Colonic mucosa (tissue), 4 donors: Measurements from ENCODE around the gene IFFO2. TPM values are rescaled to one million over a fixed set of nuclear protein-coding genes. Genes with fewer than 3 reads are reported as not detected.

Experiments used
- DNase-seq: peaks from one replicate; pipeline ENCODE4 v3.0.0-alpha.2; 2020
- H3K27ac ChIP-seq: fragments of 200-600 bp; one replicate; pipeline ENCODE4 v1.8.0; 2021
- H3K27me3 ChIP-seq: fragments of 200-600 bp; one replicate; pipeline ENCODE4 v1.8.0; 2021
- H3K36me3 ChIP-seq: fragments of 200-600 bp; one replicate; pipeline ENCODE4 v1.8.0; 2021
- H3K4me1 ChIP-seq: fragments of 200-600 bp; one replicate; pipeline ENCODE4 v1.8.0; 2021; ENCODE audit warnings: mild to moderate bottlenecking
- H3K4me3 ChIP-seq: fragments of 200-600 bp; one replicate; pipeline ENCODE4 v1.8.0; 2021
- H3K9ac ChIP-seq, 2 donors: one replicate each; pipeline ENCODE4 v1.7.0; 2013; ENCODE audit warnings: control low read depth in 2 of 2, low read depth in 2 of 2, low read length in 2 of 2
- H3K9me3 ChIP-seq: fragments of 200-600 bp; one replicate; pipeline ENCODE4 v1.8.0; 2021
- intact Hi-C: fragments of 100-400 bp; cut with DNase I; formaldehyde crosslinking; loops from one replicate; pipeline ENCODE4 v1.14.1; 2022
- total RNA-seq, 2 donors: library from RNA; stranded (reverse); fragmentation: NEBNext Ultra II Directional in 1 of 2; extraction: Animal tissue kit (Norgen Biotek cat#: 25700) in 1 of 2; gene quantifications; one replicate each; pipeline ENCODE4 v1.2.1, GENCODE V29; 2021
- TF ChIP-seq, protein P1 (sequence below): fragments of 200-600 bp; IDR thresholded peaks from one replicate; pipeline ENCODE4 v1.8.0; 2022; ENCODE audit warnings: antibody characterized with exemption, mild to moderate bottlenecking
- donor health status: healthy.
- donor health status: DM: no; HTN: no; CAD: no.
- donor health status: DM: no; HTN: no; CAD: no.

Gene IFFO2
- total RNA-seq, 2 donors from 2014 or later: 5.6 to 14.0 TPM

- no peaks in the 10 kb centered on the region for H3K36me3 ChIP-seq
- peak overlapping the region in 1 of 2 donors; percentile 19 for H3K9ac ChIP-seq
- no peaks in the 10 kb centered on the region for H3K4me1 ChIP-seq
- H3K27me3 ChIP-seq: no peaks in the 10 kb centered on the region
- H3K9me3 ChIP-seq: no peaks in the 10 kb centered on the region
- TF ChIP-seq, protein P1, sequence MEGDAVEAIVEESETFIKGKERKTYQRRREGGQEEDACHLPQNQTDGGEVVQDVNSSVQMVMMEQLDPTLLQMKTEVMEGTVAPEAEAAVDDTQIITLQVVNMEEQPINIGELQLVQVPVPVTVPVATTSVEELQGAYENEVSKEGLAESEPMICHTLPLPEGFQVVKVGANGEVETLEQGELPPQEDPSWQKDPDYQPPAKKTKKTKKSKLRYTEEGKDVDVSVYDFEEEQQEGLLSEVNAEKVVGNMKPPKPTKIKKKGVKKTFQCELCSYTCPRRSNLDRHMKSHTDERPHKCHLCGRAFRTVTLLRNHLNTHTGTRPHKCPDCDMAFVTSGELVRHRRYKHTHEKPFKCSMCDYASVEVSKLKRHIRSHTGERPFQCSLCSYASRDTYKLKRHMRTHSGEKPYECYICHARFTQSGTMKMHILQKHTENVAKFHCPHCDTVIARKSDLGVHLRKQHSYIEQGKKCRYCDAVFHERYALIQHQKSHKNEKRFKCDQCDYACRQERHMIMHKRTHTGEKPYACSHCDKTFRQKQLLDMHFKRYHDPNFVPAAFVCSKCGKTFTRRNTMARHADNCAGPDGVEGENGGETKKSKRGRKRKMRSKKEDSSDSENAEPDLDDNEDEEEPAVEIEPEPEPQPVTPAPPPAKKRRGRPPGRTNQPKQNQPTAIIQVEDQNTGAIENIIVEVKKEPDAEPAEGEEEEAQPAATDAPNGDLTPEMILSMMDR: no peak
- intact Hi-C loops: no loop called here
- H3K4me3 ChIP-seq: no peak overlapping the region
- DNase-seq: no peak
- no peak overlapping the region for H3K27ac ChIP-seq
Observed at GRCh38 chr1:18998016-18998724, 41.7 kb upstream of the IFFO2 start.

GRCh38 chr1:18997508-18997907 lies 41.0 kb upstream of the IFFO2 start:
- H3K27ac ChIP-seq: no peak overlapping the region
- DNase-seq: no peak
- intact Hi-C loops: no loop called here

GRCh38 chr1:18996548-18997177 lies 40.2 kb upstream of the IFFO2 start:
- intact Hi-C loops: no loop called here
- TF ChIP-seq, protein P1: no peak
- Histone ChIP-seq H3K4me3 (no peak overlapping the region), H3K27ac (no peak overlapping the region), H3K36me3 (no peaks in the 10 kb centered on the region), H3K9ac (no peak overlapping the region), H3K9me3 (no peaks in the 10 kb centered on the region), H3K4me1 (no peaks in the 10 kb centered on the region), H3K27me3 (no peaks in the 10 kb centered on the region)
- no peak for DNase-seq

More at GRCh38 chr1:18997508-18997907, 41.0 kb upstream of the IFFO2 start:
- Histone ChIP-seq H3K36me3 (no peaks in the 10 kb centered on the region), H3K9me3 (no peaks in the 10 kb centered on the region), H3K27me3 (no peaks in the 10 kb centered on the region), H3K9ac (peak overlapping the region in 1 of 2 donors; percentile 19), H3K4me3 (no peak overlapping the region), H3K4me1 (no peaks in the 10 kb centered on the region)
- TF ChIP-seq, protein P1: no peak

DNA sequence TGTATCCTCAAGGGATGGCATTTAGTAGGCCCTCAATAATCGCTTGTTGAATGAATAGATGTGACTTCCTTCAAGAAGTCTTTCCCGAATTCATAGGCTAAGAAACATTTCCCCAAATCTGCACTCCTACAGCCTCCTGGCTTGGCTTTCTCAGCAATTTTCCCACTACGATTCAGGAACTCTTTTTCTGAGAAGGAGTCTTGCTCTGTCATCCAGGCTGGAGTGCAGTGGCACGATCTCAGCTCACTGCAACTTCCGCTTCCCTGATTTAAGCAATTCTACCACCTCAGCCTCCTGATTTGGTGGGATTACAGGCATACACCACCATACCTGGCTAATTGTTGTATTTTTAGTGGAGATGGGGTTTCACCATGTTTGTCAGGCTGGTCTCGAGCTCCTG lies 37.9 kb upstream of the IFFO2 start:
- Histone ChIP-seq H3K27me3 (no peaks in the 10 kb centered on the region), H3K27ac (no peak overlapping the region), H3K9ac (no peak overlapping the region), H3K4me3 (no peak overlapping the region), H3K36me3 (no peaks in the 10 kb centered on the region), H3K9me3 (no peaks in the 10 kb centered on the region), H3K4me1 (no peaks in the 10 kb centered on the region)
- intact Hi-C loops: no loop called here
- DNase-seq: no peak
- TF ChIP-seq, protein P1: no peak

DNA sequence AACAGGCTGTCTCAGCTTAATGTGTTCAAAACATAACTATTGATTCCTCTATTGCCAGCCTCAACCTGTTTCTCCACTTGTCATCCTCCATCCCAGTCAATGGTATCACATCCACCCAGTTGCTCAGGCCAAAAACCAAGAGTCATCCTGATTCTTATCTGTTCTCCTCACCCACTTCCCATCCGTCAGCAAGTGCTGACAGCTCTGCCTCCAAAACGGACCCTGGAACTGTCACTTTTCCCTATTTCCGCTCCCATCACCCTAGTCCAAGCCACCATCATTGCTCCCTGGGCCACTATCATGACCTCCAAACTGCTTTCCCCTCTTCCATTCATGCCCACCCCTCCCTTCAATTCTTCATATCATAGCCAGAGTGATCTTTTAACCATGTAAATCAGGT lies 36.2 kb upstream of the IFFO2 start:
- Histone ChIP-seq H3K9me3 (no peaks in the 10 kb centered on the region), H3K27ac (no peak overlapping the region), H3K4me3 (no peak overlapping the region), H3K36me3 (no peaks in the 10 kb centered on the region), H3K4me1 (no peaks in the 10 kb centered on the region), H3K9ac (no peak overlapping the region), H3K27me3 (no peaks in the 10 kb centered on the region)
- intact Hi-C loops: no loop called here
- TF ChIP-seq, protein P1: no peak
- no peak for DNase-seq
